OCI-LY3 (cell line): Measurements from ENCODE around the gene SNRPB.
A peak's percentile ranks its signal among the peaks of the same experiment; 100 is the strongest.
"Not testable (repeated sequence)": the region's sequence is repeated elsewhere in the genome, so short reads cannot be mapped to it uniquely, and the experiment has no call there.

Experiments used
- H2AFZ ChIP-seq: fragments of 200-600, 300-600 bp; shearing (Covaris generic); 2 replicates; pipeline ENCODE4 v1.6.0; 2014; ENCODE audit warnings: antibody characterized with exemption, low read depth, low read length
- H3K27ac ChIP-seq: fragments of 200-600, 300-600 bp; sonication (generic); 2 replicates; pipeline ENCODE4 v1.5.1; 2014; ENCODE audit warnings: mild to moderate bottlenecking, low read length, moderate library complexity, mixed read lengths
- H3K27me3 ChIP-seq: fragments of 200-600, 300-600 bp; sonication (generic); 2 replicates; pipeline ENCODE4 v1.6.1; 2014; ENCODE audit warnings: low read depth, low read length, mixed read lengths
- H3K36me3 ChIP-seq: fragments of 200-600, 300-600 bp; sonication (generic); replicated peaks from 2 replicates; pipeline ENCODE3; 2014; ENCODE audit warnings: low read depth, low read length, mixed read lengths
- H3K4me1 ChIP-seq: fragments of 300-600, 200-600 bp; sonication (generic); 2 replicates; pipeline ENCODE4 v1.6.1; 2014; ENCODE audit warnings: low read length, mixed read lengths
- H3K4me2 ChIP-seq: fragments of 200-600, 300-600 bp; sonication (generic); 2 replicates; pipeline ENCODE4 v1.6.1; 2014; ENCODE audit warnings: low read length, mixed read lengths
- H3K4me3 ChIP-seq: fragments of 300-600, 200-600 bp; sonication (generic); 2 replicates; pipeline ENCODE4 v1.5.1; 2014; ENCODE audit warnings: antibody characterized with exemption, mild to moderate bottlenecking, low read length, moderate library complexity
- H3K79me2 ChIP-seq: fragments of 300-600, 200-600 bp; shearing (Covaris generic); 2 replicates; pipeline ENCODE4 v1.6.1; 2014; ENCODE audit warnings: mild to moderate bottlenecking, low read length, mixed read lengths
- H3K9ac ChIP-seq: fragments of 300-600, 200-600 bp; shearing (Covaris generic); 2 replicates; pipeline ENCODE4 v1.6.0; 2014; ENCODE audit warnings: mild to moderate bottlenecking, low read length, moderate library complexity
- H3K9me3 ChIP-seq: fragments of 200-600, 300-600 bp; shearing (Covaris generic); 2 replicates; pipeline ENCODE4 v1.6.1; 2014; ENCODE audit warnings: low read length, mixed read lengths; ENCODE audit not compliant: insufficient read depth
- H4K20me1 ChIP-seq: fragments of 200-600, 300-600 bp; sonication (generic); 2 replicates; pipeline ENCODE4 v1.6.1; 2016; ENCODE audit warnings: low read length, mixed read lengths; ENCODE audit not compliant: insufficient read depth
- EZH2phosphoT487 ChIP-seq: fragments of 200-600 bp; shearing (Covaris generic); IDR thresholded peaks from 2 replicates; pipeline ENCODE4 v1.6.1; 2018; ENCODE audit warnings: antibody characterized with exemption, mixed run types, low read depth
- TF ChIP-seq, protein P1 (sequence below): fragments of 200-600, 300-600 bp; sonication (generic); IDR thresholded peaks from 2 replicates; pipeline ENCODE4 v1.5.1; 2014; ENCODE audit warnings: antibody characterized with exemption, low read length, low read depth

Gene SNRPB

DNA sequence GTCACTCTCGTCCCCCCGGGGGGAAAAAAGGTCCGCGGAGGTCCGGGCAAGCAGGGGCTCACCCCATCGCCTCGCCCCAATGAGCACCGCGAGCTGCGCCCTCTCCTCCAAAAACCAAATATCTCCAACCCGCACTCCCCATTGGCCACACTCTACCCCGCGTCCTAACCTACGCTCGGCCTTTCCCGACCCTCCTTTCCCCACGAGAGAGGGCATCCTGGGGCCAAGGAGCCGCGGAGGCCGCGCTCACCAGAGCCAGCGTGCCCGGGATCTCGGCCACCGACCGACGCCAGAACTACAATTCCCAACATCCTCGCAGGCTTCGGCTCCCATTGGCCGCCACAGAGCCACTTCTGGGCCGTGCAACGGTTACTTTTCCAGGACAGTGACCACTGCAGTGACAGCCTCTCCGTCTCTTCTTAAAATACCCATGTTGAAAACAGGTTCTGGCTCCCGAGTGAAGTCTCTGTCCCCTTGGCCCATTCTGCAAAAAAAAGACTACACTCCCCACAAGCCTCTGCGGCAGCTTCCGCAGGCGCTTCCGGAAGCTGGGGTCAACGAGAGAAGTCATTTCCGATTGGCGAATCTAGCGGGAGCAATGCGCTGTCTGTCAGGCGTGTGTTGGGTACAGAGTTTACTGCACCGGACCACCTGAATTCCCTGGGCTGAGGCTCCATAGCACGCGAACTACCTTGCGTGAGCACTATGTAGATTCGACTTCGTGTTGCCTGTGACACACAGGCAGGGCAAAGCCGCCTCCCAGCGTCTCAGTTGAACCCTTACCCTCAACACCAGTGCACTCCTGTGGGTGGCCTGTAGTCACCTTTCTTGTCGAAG is 38.3 kb upstream of the SNRPB start, which contains the start of gene ZNF343:
Gene ZNF343 (minus strand): TSS at position 285 of the 837 bp plus-strand sequence. CDS start 15,020 bp downstream, outside the sequence.
- peaks cover 23% of the 10 kb centered on the region for H3K79me2 ChIP-seq
- H3K9me3 ChIP-seq = no peaks in the 10 kb centered on the region
- H4K20me1 ChIP-seq = no peaks in the 10 kb centered on the region
- H3K9ac ChIP-seq = peak within 1 kb of the TSS; percentile 84
- H3K4me1 ChIP-seq = peaks cover 10% of the 10 kb centered on the region
- H3K4me2 ChIP-seq = peak within 1 kb of the TSS; percentile 79
- H3K27me3 ChIP-seq = peaks cover 10% of the 10 kb centered on the region
- TF ChIP-seq, protein P1, sequence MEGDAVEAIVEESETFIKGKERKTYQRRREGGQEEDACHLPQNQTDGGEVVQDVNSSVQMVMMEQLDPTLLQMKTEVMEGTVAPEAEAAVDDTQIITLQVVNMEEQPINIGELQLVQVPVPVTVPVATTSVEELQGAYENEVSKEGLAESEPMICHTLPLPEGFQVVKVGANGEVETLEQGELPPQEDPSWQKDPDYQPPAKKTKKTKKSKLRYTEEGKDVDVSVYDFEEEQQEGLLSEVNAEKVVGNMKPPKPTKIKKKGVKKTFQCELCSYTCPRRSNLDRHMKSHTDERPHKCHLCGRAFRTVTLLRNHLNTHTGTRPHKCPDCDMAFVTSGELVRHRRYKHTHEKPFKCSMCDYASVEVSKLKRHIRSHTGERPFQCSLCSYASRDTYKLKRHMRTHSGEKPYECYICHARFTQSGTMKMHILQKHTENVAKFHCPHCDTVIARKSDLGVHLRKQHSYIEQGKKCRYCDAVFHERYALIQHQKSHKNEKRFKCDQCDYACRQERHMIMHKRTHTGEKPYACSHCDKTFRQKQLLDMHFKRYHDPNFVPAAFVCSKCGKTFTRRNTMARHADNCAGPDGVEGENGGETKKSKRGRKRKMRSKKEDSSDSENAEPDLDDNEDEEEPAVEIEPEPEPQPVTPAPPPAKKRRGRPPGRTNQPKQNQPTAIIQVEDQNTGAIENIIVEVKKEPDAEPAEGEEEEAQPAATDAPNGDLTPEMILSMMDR = no peak
- TF ChIP-seq EZH2phosphoT487 = no peak
- peak within 1 kb of the TSS; percentile 64 for H3K27ac ChIP-seq
- peak within 1 kb of the TSS; percentile 89 for H3K4me3 ChIP-seq
- H3K36me3 ChIP-seq = no peaks in the 10 kb centered on the region
- H2AFZ ChIP-seq = peak within 1 kb of the TSS; percentile 100

DNA sequence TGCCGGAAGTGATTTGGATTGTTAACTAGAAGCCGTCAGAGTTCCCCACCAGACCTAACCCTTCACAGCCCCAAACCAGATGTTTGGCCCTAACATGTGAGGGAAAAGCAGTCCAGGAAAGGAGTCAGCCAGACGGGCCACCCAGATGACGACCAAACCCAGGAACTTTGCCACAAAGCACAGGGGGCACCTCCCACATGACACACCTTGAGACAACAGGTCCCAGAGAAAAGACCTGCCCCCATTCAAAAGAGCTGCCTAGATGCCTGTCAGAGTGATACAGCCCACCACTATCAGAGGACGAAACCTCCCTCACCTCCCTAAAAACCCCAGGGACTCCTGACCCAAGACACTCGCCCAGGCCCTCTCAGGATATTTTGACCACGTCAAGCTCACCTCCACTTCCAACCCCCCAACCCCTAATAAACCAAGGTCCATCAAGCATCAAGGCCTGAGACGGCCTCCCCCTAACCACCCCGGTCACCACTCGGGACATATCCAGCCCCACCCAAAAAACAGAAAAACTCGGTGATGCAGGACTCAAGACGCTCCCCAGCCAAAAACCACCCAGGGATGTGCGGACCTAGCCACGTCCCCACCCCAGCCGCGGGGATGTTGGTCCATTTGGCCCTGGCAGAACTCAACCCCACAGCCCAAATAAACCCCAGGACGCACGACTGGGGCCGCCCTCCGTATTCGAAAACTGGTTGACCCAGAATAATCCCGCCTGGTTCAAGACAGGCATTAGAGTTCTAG is 37.5 kb upstream of the SNRPB start:
- no peaks in the 10 kb centered on the region for H4K20me1 ChIP-seq
- no peaks in the 10 kb centered on the region for H3K36me3 ChIP-seq
- H3K27me3 ChIP-seq = peaks cover 9% of the 10 kb centered on the region; the same call in 1 of the 2 replicates
- H3K4me2 ChIP-seq = peak overlapping the region; percentile 79
- H2AFZ ChIP-seq = peak overlapping the region; percentile 100
- no peaks in the 10 kb centered on the region for H3K9me3 ChIP-seq
- peaks cover 23% of the 10 kb centered on the region for H3K79me2 ChIP-seq
- peak overlapping the region; percentile 64 for H3K27ac ChIP-seq
- TF ChIP-seq, protein P1 = no peak
- no peak for TF ChIP-seq EZH2phosphoT487
- peaks cover 10% of the 10 kb centered on the region for H3K4me1 ChIP-seq
- peak overlapping the region; percentile 89 for H3K4me3 ChIP-seq
- peak overlapping the region; percentile 84 for H3K9ac ChIP-seq

DNA sequence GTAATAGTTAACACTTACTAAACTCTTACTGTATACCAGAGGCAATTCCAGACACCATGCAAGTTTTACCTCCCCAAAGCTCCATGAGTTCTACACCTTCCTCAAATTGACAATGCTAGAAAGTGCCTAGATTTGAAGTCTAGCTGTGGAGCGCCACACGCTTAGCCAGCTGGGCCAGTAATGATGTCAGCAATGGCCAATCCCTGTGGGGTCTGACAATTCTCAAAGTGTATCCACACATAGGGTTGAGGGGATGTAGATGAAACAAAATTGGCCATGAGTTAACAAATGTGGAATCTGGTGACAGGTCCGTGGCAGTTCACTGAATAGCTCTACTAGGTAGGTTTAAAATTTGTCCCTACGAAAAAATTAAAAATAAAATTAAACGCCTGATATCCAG is 36.9 kb upstream of the SNRPB start:
- Histone ChIP-seq H3K27me3 (peaks cover 7% of the 10 kb centered on the region; the same call in 1 of the 2 replicates), H3K36me3 (no peaks in the 10 kb centered on the region), H2AFZ (no peak overlapping the region), H3K4me1 (peaks cover 10% of the 10 kb centered on the region), H3K4me2 (peak overlapping the region; percentile 79), H3K27ac (no peak overlapping the region), H4K20me1 (no peaks in the 10 kb centered on the region), H3K9me3 (no peaks in the 10 kb centered on the region), H3K9ac (peak overlapping the region; percentile 84; the same call in 1 of the 2 replicates), H3K4me3 (peak overlapping the region; percentile 89), H3K79me2 (peaks cover 23% of the 10 kb centered on the region)
- TF ChIP-seq, protein P1 = no peak
- no peak for TF ChIP-seq EZH2phosphoT487

DNA sequence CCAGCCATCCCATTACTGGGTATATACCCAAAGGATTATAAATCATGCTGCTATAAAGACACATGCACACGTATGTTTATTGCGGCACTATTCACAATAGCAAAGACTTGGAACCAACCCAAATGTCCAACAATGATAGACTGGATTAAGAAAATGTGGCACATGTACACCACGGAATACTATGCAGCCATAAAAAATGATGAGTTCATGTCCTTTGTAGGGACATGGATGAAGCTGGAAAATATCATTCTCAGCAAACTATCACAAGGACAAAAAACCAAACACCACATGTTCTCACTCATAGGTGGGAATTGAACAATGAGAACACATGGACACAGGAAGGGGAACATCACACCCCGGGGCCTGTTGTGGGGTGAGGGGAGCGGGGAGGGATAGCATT is 35.8 kb upstream of the SNRPB start:
- not testable (repeated sequence) for H3K27me3 ChIP-seq, H2AFZ ChIP-seq, H3K4me2 ChIP-seq, H3K9me3 ChIP-seq, H3K9ac ChIP-seq, H3K27ac ChIP-seq, H4K20me1 ChIP-seq, H3K36me3 ChIP-seq, H3K4me3 ChIP-seq
- H3K4me1 ChIP-seq = peaks cover 10% of the 10 kb centered on the region
- H3K79me2 ChIP-seq = peaks cover 23% of the 10 kb centered on the region

DNA sequence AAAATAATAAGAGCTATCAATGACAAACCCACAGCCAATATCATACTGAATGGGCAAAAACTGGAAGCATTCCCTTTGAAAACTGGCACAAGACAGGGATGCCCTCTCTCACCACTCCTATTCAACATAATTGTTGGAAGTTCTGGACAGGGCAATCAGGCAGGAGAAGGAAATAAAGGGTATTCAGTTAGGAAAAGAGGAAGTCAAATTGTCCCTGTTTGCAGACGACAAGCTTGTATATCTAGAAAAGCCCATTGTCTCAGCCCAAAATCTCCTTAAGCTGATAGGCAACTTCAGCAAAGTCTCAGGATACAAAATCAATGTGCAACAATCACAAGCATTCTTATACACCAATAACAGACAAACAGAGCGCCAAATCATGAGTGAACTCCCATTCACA is 34.2 kb upstream of the SNRPB start:
- H3K9ac ChIP-seq, H3K27ac ChIP-seq: not testable (repeated sequence)

DNA sequence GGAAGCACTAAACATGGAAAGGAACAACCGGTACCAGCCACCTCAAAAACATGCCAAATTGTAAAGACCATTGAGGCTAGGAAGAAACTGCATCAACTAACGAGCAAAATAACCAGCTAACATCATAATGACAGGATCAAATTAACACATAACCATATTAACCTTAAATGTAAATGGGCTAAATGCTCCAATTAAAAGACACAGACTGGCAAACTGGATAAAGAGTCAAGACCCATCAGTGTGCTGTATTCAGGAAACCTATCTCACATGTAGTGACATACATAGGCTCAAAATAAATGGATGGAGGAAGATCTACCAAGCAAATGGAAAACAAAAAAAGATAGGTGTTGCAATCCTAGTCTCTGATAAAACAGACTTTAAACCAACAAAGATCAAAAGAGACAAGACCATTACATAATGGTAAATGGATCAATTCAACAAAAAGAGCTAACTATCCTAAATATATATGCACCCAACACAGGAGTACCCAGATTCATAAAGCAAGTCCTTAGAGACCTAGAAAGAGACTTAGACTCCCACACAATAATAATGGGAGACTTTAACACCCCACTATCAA is 32.3 kb upstream of the SNRPB start:
- not testable (repeated sequence) for H4K20me1 ChIP-seq, H3K4me3 ChIP-seq, H3K27ac ChIP-seq, H3K4me2 ChIP-seq, H3K27me3 ChIP-seq, H2AFZ ChIP-seq, H3K4me1 ChIP-seq, H3K9ac ChIP-seq, H3K9me3 ChIP-seq
- Histone ChIP-seq H3K79me2 (peaks cover 18% of the 10 kb centered on the region), H3K36me3 (peaks cover 17% of the 10 kb centered on the region)

More for the DNA sequence above, 34.2 kb upstream of the SNRPB start:
- not testable (repeated sequence) for H4K20me1 ChIP-seq, H2AFZ ChIP-seq, H3K4me2 ChIP-seq, H3K4me1 ChIP-seq, H3K36me3 ChIP-seq, H3K4me3 ChIP-seq, H3K27me3 ChIP-seq, H3K9me3 ChIP-seq
- H3K79me2 ChIP-seq = peaks cover 26% of the 10 kb centered on the region
